Measurements from ENCODE around the gene CTNNA1. TPM values are rescaled to one million over a fixed set of nuclear protein-coding genes. Genes with fewer than 3 reads are reported as not detected.

The CTNNA1 gene
- total RNA-seq, 2 donors from 2014 or later = 107 to 140 TPM

DNA sequence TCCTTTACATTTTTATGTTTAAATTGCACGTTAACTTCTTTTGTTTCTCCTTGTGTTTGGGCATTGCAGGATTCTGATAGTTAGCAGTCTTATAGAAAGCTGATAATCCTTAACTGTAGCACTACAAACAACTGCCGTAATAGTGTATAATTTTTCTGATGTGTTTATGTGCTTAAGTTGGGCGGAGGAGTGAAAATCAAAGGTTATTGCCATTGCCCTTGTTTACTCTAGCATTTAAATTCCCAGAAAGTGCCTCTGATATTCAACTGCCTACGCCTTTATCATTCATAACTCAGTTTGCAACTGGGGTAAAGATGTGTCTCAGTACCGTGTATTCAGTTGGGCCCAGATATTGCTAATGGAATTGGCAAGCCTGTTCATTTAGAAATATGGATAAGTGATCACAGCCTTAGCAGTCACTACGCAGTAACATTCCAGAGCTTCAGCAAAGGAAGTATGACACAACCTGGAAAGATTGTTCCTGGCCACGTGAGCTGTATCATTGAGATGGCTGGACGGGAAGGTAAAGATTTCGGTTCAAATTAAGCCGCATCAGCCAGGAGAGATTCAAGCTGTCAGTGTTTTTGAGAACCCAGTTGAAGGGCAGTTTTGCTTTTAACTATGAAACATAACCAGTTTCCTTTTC, 150.0 kb downstream of the CTNNA1 start:
- Histone ChIP-seq H3K4me3 (no peak overlapping the region), H3K4me1 (no peaks in the 10 kb centered on the region), H3K36me3 (replicated peaks in 1 of 2; ENCODE audit: insufficient read depth in 1 of 2, low read depth in 2 of 2) (peaks cover 0 to 9% of the 10 kb centered on the region in 2 donors), H3K9me3 (no peaks in the 10 kb centered on the region), H3K27ac (no peak overlapping the region), H3K27me3 (no peaks in the 10 kb centered on the region)
- TF ChIP-seq, protein P1, sequence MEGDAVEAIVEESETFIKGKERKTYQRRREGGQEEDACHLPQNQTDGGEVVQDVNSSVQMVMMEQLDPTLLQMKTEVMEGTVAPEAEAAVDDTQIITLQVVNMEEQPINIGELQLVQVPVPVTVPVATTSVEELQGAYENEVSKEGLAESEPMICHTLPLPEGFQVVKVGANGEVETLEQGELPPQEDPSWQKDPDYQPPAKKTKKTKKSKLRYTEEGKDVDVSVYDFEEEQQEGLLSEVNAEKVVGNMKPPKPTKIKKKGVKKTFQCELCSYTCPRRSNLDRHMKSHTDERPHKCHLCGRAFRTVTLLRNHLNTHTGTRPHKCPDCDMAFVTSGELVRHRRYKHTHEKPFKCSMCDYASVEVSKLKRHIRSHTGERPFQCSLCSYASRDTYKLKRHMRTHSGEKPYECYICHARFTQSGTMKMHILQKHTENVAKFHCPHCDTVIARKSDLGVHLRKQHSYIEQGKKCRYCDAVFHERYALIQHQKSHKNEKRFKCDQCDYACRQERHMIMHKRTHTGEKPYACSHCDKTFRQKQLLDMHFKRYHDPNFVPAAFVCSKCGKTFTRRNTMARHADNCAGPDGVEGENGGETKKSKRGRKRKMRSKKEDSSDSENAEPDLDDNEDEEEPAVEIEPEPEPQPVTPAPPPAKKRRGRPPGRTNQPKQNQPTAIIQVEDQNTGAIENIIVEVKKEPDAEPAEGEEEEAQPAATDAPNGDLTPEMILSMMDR (IDR thresholded peaks at IDR 0.05) = no peak
- TF ChIP-seq POLR2A (IDR thresholded peaks at IDR 0.05) = no peak
- no peak for DNase-seq
- ATAC-seq = no peak
- intact Hi-C loops (cut with DNase I) = no loop called here
- WGBS, 2 donors = 90 to 93% methylated on average over 10 of the region's 10 CpGs

DNA sequence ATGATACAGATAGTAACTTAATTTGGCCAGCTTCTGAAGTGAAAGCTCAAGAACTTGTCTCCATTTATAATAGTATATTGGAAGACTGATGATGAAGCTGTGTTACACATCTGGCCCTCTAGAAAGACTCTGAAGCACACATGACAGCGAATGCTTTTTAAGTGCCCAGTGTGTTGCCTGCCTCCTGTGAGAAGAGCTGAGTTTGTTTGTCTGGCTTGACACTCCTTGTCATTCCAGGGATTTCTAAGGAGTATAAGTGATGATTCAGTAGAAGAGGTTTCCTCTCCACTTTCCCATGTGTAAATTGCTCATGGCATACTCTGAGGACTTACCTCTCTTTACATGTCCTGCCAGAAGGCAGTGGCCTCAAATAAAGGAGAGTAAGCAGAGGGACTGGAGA, 152.3 kb downstream of the CTNNA1 start:
- TF ChIP-seq, protein P1 (IDR thresholded peaks at IDR 0.05) = no peak
- no peak for TF ChIP-seq POLR2A (IDR thresholded peaks at IDR 0.05)
- H3K27ac ChIP-seq = no peak overlapping the region
- H3K36me3 ChIP-seq (replicated peaks in 1 of 2; ENCODE audit: insufficient read depth in 1 of 2, low read depth in 2 of 2) = peaks cover 0 to 9% of the 10 kb centered on the region in 2 donors
- no peaks in the 10 kb centered on the region for H3K4me1 ChIP-seq
- intact Hi-C loops (cut with DNase I) = no loop called here
- H3K9me3 ChIP-seq = no peaks in the 10 kb centered on the region
- ATAC-seq = no peak
- H3K4me3 ChIP-seq = no peak overlapping the region
- DNase-seq = no peak
- no peaks in the 10 kb centered on the region for H3K27me3 ChIP-seq
- 100% methylated on average over 1 of the region's 1 CpG for WGBS, 2 donors

DNA sequence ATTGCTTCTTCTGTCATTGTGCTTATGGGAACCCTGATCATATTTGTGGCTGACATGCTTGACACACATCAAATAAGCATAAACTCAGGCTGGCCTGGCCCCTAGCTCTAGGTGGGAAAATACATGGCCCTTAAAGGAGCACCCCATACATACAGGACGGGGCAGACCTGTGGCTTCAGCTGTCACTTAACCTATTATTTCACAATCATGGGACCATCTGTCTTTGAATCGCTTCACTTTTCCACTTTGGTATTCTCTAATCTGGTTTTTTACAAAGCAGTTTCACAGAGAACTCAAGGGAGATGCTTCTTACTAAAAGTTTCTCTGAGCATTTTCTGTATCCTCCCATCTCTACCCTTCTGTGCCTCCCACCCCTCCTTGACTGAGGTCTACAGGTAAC, 156.5 kb downstream of the CTNNA1 start:
- Histone ChIP-seq H3K9me3 (no peaks in the 10 kb centered on the region), H3K4me3 (no peak overlapping the region), H3K4me1 (no peaks in the 10 kb centered on the region), H3K27me3 (no peaks in the 10 kb centered on the region), H3K27ac (no peak overlapping the region), H3K36me3 (replicated peaks in 1 of 2; ENCODE audit: insufficient read depth in 1 of 2, low read depth in 2 of 2) (peaks cover 0 to 6% of the 10 kb centered on the region in 2 donors)
- ATAC-seq (no peak), DNase-seq (no peak)
- no peak for TF ChIP-seq POLR2A (IDR thresholded peaks at IDR 0.05)
- TF ChIP-seq, protein P1 (IDR thresholded peaks at IDR 0.05) = no peak
- intact Hi-C loops (cut with DNase I) = no loop called here
- 93 to 97% methylated on average over 2 of the region's 2 CpGs for WGBS, 2 donors

DNA sequence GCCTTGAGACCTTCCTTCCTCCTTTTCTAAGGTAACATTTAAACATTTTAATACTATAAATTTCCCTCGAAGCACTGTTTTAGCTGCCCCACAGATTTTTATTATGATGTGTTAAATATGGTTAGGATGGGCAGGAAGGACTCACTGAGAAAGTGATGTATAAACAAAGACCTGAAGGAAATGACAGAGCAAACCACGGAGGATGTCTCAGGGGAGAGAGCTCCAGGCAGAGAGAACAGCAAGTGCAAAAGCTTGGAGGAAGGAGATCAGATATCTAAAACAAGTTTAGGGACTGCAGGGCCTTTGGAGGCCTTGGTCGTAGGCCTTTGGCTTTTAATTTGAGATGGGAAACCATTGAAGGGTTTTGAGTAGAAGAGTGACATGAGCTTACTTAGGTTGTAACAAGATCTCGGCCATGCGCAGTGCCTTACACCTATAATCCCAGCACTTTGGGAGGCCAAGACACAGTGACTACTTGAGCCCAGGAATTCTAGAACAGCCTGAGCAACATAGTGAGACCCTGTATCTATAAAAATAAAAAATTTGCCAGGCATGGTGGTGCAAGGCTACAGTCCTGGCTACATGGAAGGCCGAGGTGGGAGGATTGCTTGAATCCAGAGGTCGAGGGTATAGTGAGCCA, 157.4 kb downstream of the CTNNA1 start:
- DNase-seq (no peak), ATAC-seq (no peak)
- 88 to 92% methylated on average over 7 of the region's 7 CpGs for WGBS, 2 donors
- Histone ChIP-seq H3K36me3 (replicated peaks in 1 of 2; ENCODE audit: insufficient read depth in 1 of 2, low read depth in 2 of 2) (no peaks in the 10 kb centered on the region), H3K9me3 (no peaks in the 10 kb centered on the region), H3K4me3 (no peak overlapping the region), H3K27ac (no peak overlapping the region), H3K27me3 (no peaks in the 10 kb centered on the region), H3K4me1 (no peaks in the 10 kb centered on the region)
- TF ChIP-seq, protein P1 (IDR thresholded peaks at IDR 0.05) = no peak
- TF ChIP-seq POLR2A (IDR thresholded peaks at IDR 0.05) = no peak
- intact Hi-C loops (cut with DNase I) = no loop called here

DNA sequence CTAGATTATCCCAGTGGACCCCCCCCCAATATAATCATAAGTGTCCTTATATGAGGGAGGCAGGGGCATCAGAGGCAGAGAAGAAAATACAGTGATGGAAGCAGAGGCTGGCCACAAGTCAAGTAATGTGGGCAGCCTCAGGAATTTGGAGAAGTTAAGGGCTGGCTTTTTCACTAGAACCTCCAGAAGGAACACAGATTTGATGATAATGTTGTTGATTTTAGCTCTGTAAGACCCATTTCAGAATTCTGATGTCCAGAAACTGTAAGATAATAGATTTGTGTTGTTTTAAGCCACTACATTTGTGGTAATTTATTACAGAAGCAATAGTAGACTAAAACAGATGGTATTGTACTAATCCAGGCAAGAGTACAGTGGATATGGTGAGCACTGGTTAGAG, 158.2 kb downstream of the CTNNA1 start:
- Histone ChIP-seq H3K36me3 (replicated peaks in 1 of 2; ENCODE audit: insufficient read depth in 1 of 2, low read depth in 2 of 2) (no peaks in the 10 kb centered on the region), H3K4me3 (no peak overlapping the region), H3K9me3 (no peaks in the 10 kb centered on the region), H3K27ac (no peak overlapping the region), H3K27me3 (no peaks in the 10 kb centered on the region), H3K4me1 (no peaks in the 10 kb centered on the region)
- DNase-seq (no peak), ATAC-seq (no peak)
- TF ChIP-seq, protein P1 (IDR thresholded peaks at IDR 0.05) = no peak
- no peak for TF ChIP-seq POLR2A (IDR thresholded peaks at IDR 0.05)
- intact Hi-C loops (cut with DNase I) = no loop called here

Measured in body of pancreas (tissue), 4 donors.